PC-9 (cell line): Measurements from ENCODE around the gene PURA.

ENCODE experiments used
- CTCF ChIP-seq: fragments of 200-600 bp; sonication (generic); conservative IDR thresholded peaks from 2 replicates; pipeline ENCODE4 v1.6.1; 2017; ENCODE audit warnings: mixed run types, antibody characterized with exemption, mild to moderate bottlenecking, moderate library complexity
- EZH2 ChIP-seq: fragments of 200-600 bp; sonication (generic); IDR thresholded peaks from 2 replicates; pipeline ENCODE4 v1.8.0; 2017; ENCODE audit warnings: antibody characterized with exemption, low read depth

- TF ChIP-seq CTCF = no peak
- TF ChIP-seq EZH2 = no peak
These were observed 19.0 kb upstream of the PURA start for GRCh38 chr5:140094889-140095288.
